GM12875 (cell line): ENCODE measurements around the gene TUBG2.
"Not testable (repeated sequence)": the region's sequence is repeated elsewhere in the genome, so short reads cannot be mapped to it uniquely, and the experiment has no call there.

Experiments used
- H3K4me3 ChIP-seq: one replicate; pipeline ENCODE4 v1.5.1; 2011; ENCODE audit warnings: low read depth, low read length, control low read depth
- CTCF ChIP-seq: IDR thresholded peaks from 2 replicates; pipeline ENCODE4 v1.5.1; 2011; ENCODE audit warnings: low read depth, mild to moderate bottlenecking, control low read depth, inconsistent platforms, low read length, moderate library complexity, borderline replicate concordance; ENCODE audit not compliant: insufficient read depth

TUBG2 gene

DNA sequence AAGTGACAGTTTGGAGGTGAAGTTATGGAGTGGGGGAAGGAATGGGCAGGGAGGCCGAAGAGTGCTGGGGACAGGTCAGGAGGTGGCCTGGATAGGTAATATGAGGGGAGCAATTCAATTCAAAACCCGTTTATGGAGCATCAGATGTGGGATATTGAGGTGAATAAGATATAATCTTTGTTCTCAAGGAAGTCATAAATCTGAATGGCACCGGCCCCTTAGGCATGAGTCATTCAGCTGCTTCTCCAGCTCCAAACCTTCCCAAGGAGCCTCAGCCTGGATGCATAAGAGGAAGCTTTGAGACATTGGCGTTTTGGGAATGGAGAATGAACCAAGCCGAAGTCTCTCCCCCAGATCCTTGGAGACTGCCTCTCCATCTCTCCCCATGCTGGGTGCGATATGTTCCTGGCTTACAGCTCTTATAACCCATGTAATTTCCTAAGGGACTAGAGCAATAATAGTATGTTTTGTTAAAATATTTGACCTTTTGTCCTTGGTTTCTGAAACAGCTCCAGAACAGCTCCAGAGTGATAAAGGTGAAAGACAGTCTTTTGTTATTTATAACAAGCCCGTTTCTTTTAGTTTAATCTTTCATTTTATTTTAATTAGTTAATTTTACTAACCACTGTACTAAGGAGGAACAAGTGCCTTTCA is 1.7 kb downstream of the TUBG2 start:
- no peak overlapping the region for H3K4me3 ChIP-seq

DNA sequence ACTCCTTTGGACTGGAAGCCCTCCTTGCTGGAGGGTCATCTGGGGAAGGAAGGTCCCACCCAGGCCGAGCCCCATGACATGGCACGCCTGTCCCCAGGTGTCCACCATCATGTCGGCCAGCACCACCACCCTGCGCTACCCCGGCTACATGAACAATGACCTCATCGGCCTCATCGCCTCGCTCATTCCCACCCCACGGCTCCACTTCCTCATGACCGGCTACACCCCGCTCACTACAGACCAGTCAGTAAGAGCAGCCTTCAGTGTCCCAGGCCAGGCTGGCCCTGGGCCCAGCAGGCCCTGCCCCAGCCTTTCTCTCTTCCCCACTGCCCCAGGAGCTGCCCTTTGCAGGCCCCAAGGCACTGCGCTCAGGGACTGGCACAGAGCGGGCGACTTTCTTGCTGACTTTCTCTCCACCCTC is 6.5 kb downstream of the TUBG2 start:
- no peak for TF ChIP-seq CTCF
- H3K4me3 ChIP-seq, result no peak overlapping the region

More for the DNA sequence above, 1.7 kb downstream of the TUBG2 start:
- no peak for TF ChIP-seq CTCF

DNA sequence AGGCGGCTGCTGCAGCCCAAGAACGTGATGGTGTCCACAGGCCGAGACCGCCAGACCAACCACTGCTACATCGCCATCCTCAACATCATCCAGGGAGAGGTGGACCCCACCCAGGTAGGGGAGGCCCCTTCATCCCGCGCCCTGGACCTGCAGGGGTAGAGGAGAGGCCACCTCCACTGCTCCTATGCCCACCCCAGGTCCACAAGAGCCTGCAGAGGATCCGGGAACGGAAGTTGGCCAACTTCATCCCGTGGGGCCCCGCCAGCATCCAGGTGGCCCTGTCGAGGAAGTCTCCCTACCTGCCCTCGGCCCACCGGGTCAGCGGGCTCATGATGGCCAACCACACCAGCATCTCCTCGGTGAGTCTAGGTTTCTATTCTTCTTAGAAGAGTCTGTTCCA is 7.0 kb downstream of the TUBG2 start:
- H3K4me3 ChIP-seq, result not testable (repeated sequence)

DNA sequence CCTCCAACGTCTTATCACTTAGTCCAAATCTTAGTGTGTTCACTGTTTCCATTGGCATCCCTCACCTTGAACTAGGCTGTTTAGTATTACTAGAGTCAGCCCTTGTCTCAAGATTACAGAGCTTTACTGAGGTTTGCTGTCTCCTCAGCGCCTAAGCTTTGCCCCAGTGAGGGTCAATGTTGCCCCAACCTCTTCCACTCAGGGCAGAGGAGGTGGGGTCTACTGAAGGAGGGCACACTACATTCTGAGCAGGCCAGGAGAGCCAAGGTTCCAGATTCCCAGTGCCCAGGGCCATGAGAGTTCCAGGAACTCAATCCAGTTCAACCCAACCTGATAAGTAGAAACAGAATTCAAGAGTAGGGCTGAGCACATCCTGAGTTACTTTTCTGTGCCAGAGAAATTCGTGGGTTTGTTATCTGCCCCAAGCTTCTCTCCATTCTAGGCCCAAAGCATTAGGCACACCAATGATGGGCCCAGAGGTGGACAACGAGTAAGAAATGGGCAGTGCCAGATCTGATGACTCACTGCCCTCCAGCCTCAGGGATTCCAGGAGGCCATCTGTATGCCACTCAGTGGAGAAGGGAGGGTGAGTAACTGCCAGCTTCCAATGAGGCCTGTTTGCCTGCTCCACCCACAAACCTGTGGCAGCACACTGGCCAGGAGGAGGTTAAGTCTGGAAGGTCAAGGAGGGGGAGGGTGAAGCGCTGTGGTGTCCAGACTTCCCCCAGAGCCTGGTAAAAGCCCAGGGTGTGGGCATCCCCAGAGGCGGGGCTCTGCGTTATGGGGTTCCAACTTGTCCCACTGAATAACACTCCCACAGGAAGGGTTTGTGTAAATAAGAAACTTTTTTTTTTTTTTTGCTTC is 8.2 kb downstream of the TUBG2 start:
- H3K4me3 ChIP-seq, result no peak overlapping the region
- TF ChIP-seq CTCF, result no peak

DNA sequence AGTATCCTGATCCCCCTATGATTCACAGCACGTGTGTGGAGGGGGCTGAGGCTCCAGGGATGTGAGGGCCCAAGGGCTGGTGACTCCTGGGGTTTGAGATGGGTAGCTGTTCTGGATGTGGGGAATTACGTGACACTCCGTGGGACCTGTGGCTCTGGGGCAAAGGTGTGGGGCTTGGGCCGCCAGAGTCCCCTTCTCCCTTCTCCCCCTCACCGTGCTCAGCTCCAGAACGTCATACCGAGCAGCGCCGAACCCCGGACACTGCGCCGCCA is 10.6 kb downstream of the TUBG2 start:
- no peak overlapping the region for H3K4me3 ChIP-seq
- no peak for TF ChIP-seq CTCF

- 0 out of 2 replicates have a peak, but pooled peaks have one; percentile 21 for TF ChIP-seq CTCF
- peak overlapping the region; percentile 19 for H3K4me3 ChIP-seq
Measured at GRCh38 chr17:42669977-42670788, 11.1 kb downstream of the TUBG2 start.

DNA sequence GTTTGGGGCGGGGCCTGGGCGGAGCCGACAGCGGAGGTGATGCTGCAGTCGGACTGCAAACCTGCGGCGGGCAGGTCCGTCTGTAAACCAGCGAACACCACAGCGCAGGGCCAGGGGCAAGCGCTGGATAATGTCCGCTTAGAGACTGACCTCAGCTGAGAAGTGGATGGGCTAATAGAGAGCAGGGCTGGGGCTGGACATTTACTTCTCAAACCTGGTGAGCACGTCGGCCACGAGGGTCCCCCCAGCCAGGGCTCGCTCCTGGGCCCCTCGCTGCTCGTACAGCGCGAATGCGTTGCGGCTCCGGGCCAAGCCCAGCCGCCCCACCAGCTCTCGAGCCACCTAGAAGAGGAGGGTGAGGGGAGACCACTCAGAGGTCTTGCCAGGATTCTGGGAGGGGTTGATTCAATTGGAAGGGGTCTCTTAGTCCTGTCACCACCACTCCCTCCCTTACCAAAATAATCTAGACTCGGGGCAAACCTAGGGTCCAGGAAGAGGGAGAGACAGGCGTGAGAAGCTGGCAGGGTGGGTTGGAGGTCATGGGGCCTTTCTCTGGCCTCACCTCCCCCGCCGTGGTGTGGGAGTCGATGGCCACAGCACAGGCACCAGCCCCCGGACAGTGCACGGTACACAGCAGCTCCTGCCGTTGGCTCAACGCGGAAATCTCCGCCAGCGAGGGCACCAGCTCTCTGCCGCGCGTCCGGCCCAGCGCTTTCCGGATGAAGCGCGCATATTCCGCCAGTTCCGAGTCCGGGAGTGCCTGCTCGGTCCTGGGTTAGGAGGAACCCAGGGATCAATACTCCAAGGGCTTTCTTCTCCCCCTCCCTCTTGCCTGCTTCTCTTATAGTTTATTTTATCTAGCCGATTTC is 11.9 kb downstream of the TUBG2 start:
- no peak for TF ChIP-seq CTCF
- H3K4me3 ChIP-seq, result no peak overlapping the region
